Caco-2 (cell line): ENCODE results near the gene CCP110. TPM values are rescaled to one million over a fixed set of nuclear protein-coding genes. Genes with fewer than 3 reads are reported as not detected.

Experiments
- BruUV-seq: library from RNA; stranded (reverse); fragments of 400-500 nt; replicated peaks from 2 replicates; lab custom pipeline; 2021; lab: Mats Ljungman, UMichigan
- CTCF ChIA-PET: fragments of 300-600 bp; sonication (Branson Sonifier 250); formaldehyde crosslinking; loops from one replicate; lab custom pipeline; 2022; ENCODE audit warnings: antibody characterized with exemption; lab: Charles Lee
- POLR2A ChIA-PET: fragments of 300-600 bp; sonication (Branson Sonifier 250); formaldehyde crosslinking; loops from one replicate; lab custom pipeline; 2022; ENCODE audit warnings: antibody characterized with exemption; lab: Charles Lee
- DNase-seq, 2 experiments: peaks; one replicate each; pipeline versions ENCODE4 v3.0.0 to v3.0.0-alpha.2; 2020 to 2022
- H3K27me3 ChIP-seq: replicated peaks from 2 replicates; pipeline ENCODE4 v1.6.0; 2011; ENCODE audit warnings: low read length; ENCODE audit not compliant: control insufficient read depth, insufficient read depth
- H3K36me3 ChIP-seq: 2 replicates; pipeline ENCODE4 v1.5.1; 2011; ENCODE audit warnings: low read length; ENCODE audit not compliant: control insufficient read depth, insufficient read depth
- H3K4me1 ChIP-seq: fragments of 250-450 bp; sonication (Bioruptor Pico); 2 replicates; pipeline ENCODE4 v1.5.1; 2020; ENCODE audit warnings: mild to moderate bottlenecking
- H3K4me3 ChIP-seq: 2 replicates; pipeline ENCODE4 v1.5.1; 2011; ENCODE audit warnings: low read depth, mild to moderate bottlenecking, control low read depth, low read length
- H3K9me3 ChIP-seq: fragments of 250-450 bp; sonication (Bioruptor Pico); 2 replicates; pipeline ENCODE4 v1.5.1; 2020; ENCODE audit warnings: mild to moderate bottlenecking, moderate library complexity
- H3K27ac Mint-ChIP-seq: one replicate; pipeline ENCODE4 v1.8.0; 2022; ENCODE audit warnings: mixed read lengths; ENCODE audit not compliant: unreplicated experiment
- H3K27me3 Mint-ChIP-seq: one replicate; pipeline ENCODE4 v1.8.0; 2022; ENCODE audit warnings: mixed read lengths; ENCODE audit not compliant: insufficient read depth, unreplicated experiment
- H3K36me3 Mint-ChIP-seq: one replicate; pipeline ENCODE4 v1.8.0; 2022; ENCODE audit warnings: mild to moderate bottlenecking, mixed read lengths; ENCODE audit not compliant: insufficient read depth, unreplicated experiment
- H3K4me1 Mint-ChIP-seq: one replicate; pipeline ENCODE4 v1.8.0; 2022; ENCODE audit warnings: low read depth, mixed read lengths; ENCODE audit not compliant: unreplicated experiment
- H3K4me3 Mint-ChIP-seq: one replicate; pipeline ENCODE4 v1.8.0; 2022; ENCODE audit warnings: mild to moderate bottlenecking, moderate library complexity, mixed read lengths; ENCODE audit not compliant: unreplicated experiment
- H3K9me3 Mint-ChIP-seq: one replicate; pipeline ENCODE4 v1.8.0; 2022; ENCODE audit warnings: mixed read lengths; ENCODE audit not compliant: unreplicated experiment
- CTCF ChIP-seq, 2 experiments: fragments of 200-600 bp in 1 of 2; IDR thresholded peaks; 1 replicate in 1 of 2; 2 replicates in 1 of 2; pipeline versions ENCODE4 v1.5.1 to v1.8.0; 2011 to 2022; ENCODE audit warnings: antibody characterized with exemption in 1 of 2, control low read depth in 1 of 2, inconsistent platforms in 1 of 2, low read depth in 1 of 2, low read length in 1 of 2, mild to moderate bottlenecking in 1 of 2, moderate library complexity in 1 of 2; ENCODE audit not compliant: insufficient read depth in 1 of 2, severe bottlenecking in 1 of 2, unreplicated experiment in 1 of 2
- intact Hi-C: fragments of 100-400 bp; cut with micrococcal nuclease; formaldehyde crosslinking; loops from one replicate; pipeline ENCODE4 v1.10.0; 2022; ENCODE audit not compliant: unreplicated experiment
- total RNA-seq: library from RNA; stranded (reverse); gene quantifications from 2 replicates; pipeline ENCODE4 v1.2.3, GENCODE V29; 2022

Gene CCP110
- total RNA-seq, 1 experiment from 2014 or later = 7.5 TPM

- no TSS peak for BruUV-seq
These were observed 38.1 kb upstream of the CCP110 start for GRCh38 chr16:19485611-19486010.

GRCh38 chr16:19486051-19486450, 37.7 kb upstream of the CCP110 start:
- no peak for TF ChIP-seq CTCF (IDR thresholded peaks at IDR 0.05; ENCODE audit: insufficient read depth in 1 of 2, low read depth in 1 of 2, low read length in 1 of 2, severe bottlenecking in 1 of 2, unreplicated experiment in 1 of 2)
- no peak overlapping the region for H3K27ac Mint-ChIP-seq
- intact Hi-C loops = no loop called here
- POLR2A ChIA-PET = no interaction called here
- H3K27me3 Mint-ChIP-seq = no peaks in the 10 kb centered on the region
- DNase-seq = no peak
- Histone ChIP-seq H3K4me1 (no peaks in the 10 kb centered on the region), H3K9me3 (no peaks in the 10 kb centered on the region), H3K4me3 (no peak overlapping the region), H3K27me3 (no peaks in the 10 kb centered on the region), H3K36me3 (no peaks in the 10 kb centered on the region)
- peaks cover 10% of the 10 kb centered on the region for H3K4me1 Mint-ChIP-seq
- BruUV-seq = no TSS peak
- CTCF ChIA-PET = no interaction called here
- H3K9me3 Mint-ChIP-seq = no peaks in the 10 kb centered on the region
- no peaks in the 10 kb centered on the region for H3K36me3 Mint-ChIP-seq
- no peak overlapping the region for H3K4me3 Mint-ChIP-seq

More at GRCh38 chr16:19485611-19486010, 38.1 kb upstream of the CCP110 start:
- Histone ChIP-seq H3K36me3 (no peaks in the 10 kb centered on the region), H3K9me3 (no peaks in the 10 kb centered on the region), H3K27me3 (no peaks in the 10 kb centered on the region), H3K4me3 (no peak overlapping the region), H3K4me1 (no peaks in the 10 kb centered on the region)
- no peak for DNase-seq
- H3K4me3 Mint-ChIP-seq = no peak overlapping the region
- ChIA-PET CTCF (no interaction called here), POLR2A (no interaction called here)
- peaks cover 10% of the 10 kb centered on the region for H3K4me1 Mint-ChIP-seq
- intact Hi-C loops = no loop called here
- no peak overlapping the region for H3K27ac Mint-ChIP-seq
- TF ChIP-seq CTCF (IDR thresholded peaks at IDR 0.05; ENCODE audit: insufficient read depth in 1 of 2, low read depth in 1 of 2, low read length in 1 of 2, severe bottlenecking in 1 of 2, unreplicated experiment in 1 of 2) = no peak
- H3K27me3 Mint-ChIP-seq = no peaks in the 10 kb centered on the region
- H3K9me3 Mint-ChIP-seq = no peaks in the 10 kb centered on the region
- H3K36me3 Mint-ChIP-seq = no peaks in the 10 kb centered on the region

- no peaks in the 10 kb centered on the region for H3K9me3 Mint-ChIP-seq
- DNase-seq = no peak
- intact Hi-C loops = no loop called here
- CTCF ChIA-PET = no interaction called here
- Histone ChIP-seq H3K36me3 (no peaks in the 10 kb centered on the region), H3K9me3 (no peaks in the 10 kb centered on the region), H3K27me3 (no peaks in the 10 kb centered on the region), H3K4me3 (no peak overlapping the region), H3K4me1 (no peaks in the 10 kb centered on the region)
- POLR2A ChIA-PET = no interaction called here
- no peak overlapping the region for H3K27ac Mint-ChIP-seq
- no peaks in the 10 kb centered on the region for H3K36me3 Mint-ChIP-seq
- peaks cover 10% of the 10 kb centered on the region for H3K4me1 Mint-ChIP-seq
- H3K27me3 Mint-ChIP-seq = no peaks in the 10 kb centered on the region
- TF ChIP-seq CTCF (IDR thresholded peaks at IDR 0.05; ENCODE audit: insufficient read depth in 1 of 2, low read depth in 1 of 2, low read length in 1 of 2, severe bottlenecking in 1 of 2, unreplicated experiment in 1 of 2) = no peak
- no TSS peak for BruUV-seq
- H3K4me3 Mint-ChIP-seq = no peak overlapping the region
These were observed 36.9 kb upstream of the CCP110 start for GRCh38 chr16:19486750-19487325.
